ENCODE data around the gene PPIF.

DNA sequence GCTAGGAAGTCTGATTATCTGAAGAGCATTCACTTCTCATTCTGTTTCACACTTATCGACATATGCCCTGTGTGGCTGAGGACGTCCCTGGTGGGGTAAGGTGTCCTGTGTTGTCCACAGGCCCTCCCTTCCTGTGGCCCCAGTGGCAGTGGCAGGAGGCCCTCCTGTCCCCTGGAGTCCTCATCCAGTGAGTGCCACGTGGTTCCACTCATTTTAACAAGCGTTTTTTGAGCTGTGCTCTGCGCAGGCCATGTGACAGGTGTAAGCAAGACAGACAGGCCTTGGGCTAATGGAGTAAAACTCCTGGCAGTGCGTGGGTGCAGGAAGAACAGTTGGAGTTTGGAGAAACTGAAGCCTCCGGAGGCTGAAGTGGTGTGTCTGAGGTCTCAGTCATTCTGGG is 39.3 kb upstream of the PPIF start:
- no peak for TF ChIP-seq EP300 (IDR thresholded peaks at IDR 0.05; ENCODE audit: borderline replicate concordance)
- no peak for TF ChIP-seq CREB1 (IDR thresholded peaks at IDR 0.05; ENCODE audit: low read depth)
- TF ChIP-seq CEBPB (IDR thresholded peaks at IDR 0.05), result no peak
